Lower lobe of right lung (tissue), 2 donors: ENCODE measurements around the gene CLRN3. TPM values are rescaled to one million over a fixed set of nuclear protein-coding genes. Genes with fewer than 3 reads are reported as not detected.

Experiments
- ATAC-seq, 2 donors: fragments of 200-7000 bp; cut with Tn5 transposase; one replicate each; pipeline ENCODE4 v1.9.1; 2020 to 2022; ENCODE audit warnings: mild to moderate bottlenecking in 2 of 2, moderate library complexity in 2 of 2
- DNase-seq: peaks from one replicate; pipeline ENCODE4 v3.0.0-alpha.2; 2020
- H3K27ac ChIP-seq: fragments of 200-600 bp; one replicate; pipeline ENCODE4 v1.8.0; 2022
- H3K27me3 ChIP-seq: fragments of 200-600 bp; one replicate; pipeline ENCODE4 v1.8.0; 2022; ENCODE audit warnings: low read depth
- H3K36me3 ChIP-seq: fragments of 200-600 bp; one replicate; pipeline ENCODE4 v1.8.0; 2022; ENCODE audit warnings: mild to moderate bottlenecking
- H3K4me1 ChIP-seq: fragments of 200-600 bp; one replicate; pipeline ENCODE4 v1.8.0; 2022
- H3K4me3 ChIP-seq: fragments of 200-600 bp; one replicate; pipeline ENCODE4 v1.8.0; 2022; ENCODE audit warnings: mild to moderate bottlenecking
- H3K9me3 ChIP-seq: fragments of 200-600 bp; one replicate; pipeline ENCODE4 v1.8.0; 2022
- intact Hi-C: fragments of 100-400 bp; cut with DNase I; formaldehyde crosslinking; loops from one replicate; pipeline ENCODE4 v1.11.0; 2022
- total RNA-seq: library from RNA; stranded (reverse); fragmentation: NEBNext Ultra II Directional; extraction: Animal tissue kit (Norgen Biotek cat#: 25700); gene quantifications from one replicate; pipeline ENCODE4 v1.2.1, GENCODE V29; 2021
- TF ChIP-seq, protein P1 (sequence below): fragments of 200-600 bp; IDR thresholded peaks from one replicate; pipeline ENCODE4 v1.8.0; 2022; ENCODE audit warnings: antibody characterized with exemption, mild to moderate bottlenecking
- donor health status: DM: no; HTN: yes; CAD: no; lungs with severe emphysema.

Gene CLRN3
- total RNA-seq, 1 donor from 2014 or later, result not detected

DNA sequence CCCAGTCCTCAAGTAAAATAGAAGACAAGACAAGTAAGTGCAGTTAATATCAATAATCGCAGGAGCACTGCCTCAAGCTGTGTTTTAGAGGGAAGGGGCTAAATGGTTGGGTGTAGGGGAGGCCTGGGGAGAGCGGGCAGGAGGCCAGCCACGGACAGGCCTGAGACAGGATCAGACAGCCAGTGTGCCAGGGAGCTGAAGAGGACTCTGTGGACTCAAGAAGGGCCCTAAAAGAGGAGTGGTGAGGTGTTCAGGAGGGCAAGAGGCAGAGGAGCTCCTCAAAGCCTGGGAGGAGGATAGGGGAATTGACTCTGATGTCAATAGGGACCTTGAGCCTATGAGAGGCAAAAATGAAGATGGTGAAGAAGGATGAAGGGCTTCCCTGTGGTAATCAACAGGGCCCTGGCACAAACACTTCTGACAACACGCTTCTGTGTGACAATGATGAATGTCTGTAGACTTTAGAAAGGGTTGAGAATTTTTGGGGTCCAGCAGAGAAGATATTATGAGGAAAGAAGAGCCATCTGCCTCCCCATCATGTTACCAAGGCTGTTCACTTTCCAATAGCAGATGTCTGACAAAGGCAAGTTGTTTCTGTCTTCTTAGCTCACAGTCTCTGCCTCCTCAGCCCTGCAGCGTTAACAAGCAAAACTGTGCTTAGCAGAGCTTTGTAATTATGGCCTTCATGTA is 11.7 kb upstream of the CLRN3 start:
- TF ChIP-seq, protein P1, sequence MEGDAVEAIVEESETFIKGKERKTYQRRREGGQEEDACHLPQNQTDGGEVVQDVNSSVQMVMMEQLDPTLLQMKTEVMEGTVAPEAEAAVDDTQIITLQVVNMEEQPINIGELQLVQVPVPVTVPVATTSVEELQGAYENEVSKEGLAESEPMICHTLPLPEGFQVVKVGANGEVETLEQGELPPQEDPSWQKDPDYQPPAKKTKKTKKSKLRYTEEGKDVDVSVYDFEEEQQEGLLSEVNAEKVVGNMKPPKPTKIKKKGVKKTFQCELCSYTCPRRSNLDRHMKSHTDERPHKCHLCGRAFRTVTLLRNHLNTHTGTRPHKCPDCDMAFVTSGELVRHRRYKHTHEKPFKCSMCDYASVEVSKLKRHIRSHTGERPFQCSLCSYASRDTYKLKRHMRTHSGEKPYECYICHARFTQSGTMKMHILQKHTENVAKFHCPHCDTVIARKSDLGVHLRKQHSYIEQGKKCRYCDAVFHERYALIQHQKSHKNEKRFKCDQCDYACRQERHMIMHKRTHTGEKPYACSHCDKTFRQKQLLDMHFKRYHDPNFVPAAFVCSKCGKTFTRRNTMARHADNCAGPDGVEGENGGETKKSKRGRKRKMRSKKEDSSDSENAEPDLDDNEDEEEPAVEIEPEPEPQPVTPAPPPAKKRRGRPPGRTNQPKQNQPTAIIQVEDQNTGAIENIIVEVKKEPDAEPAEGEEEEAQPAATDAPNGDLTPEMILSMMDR, result no peak
- peaks cover 4% of the 10 kb centered on the region for H3K27me3 ChIP-seq
- no peak for ATAC-seq
- peaks cover 26% of the 10 kb centered on the region for H3K4me1 ChIP-seq
- no peak overlapping the region for H3K4me3 ChIP-seq
- no peaks in the 10 kb centered on the region for H3K36me3 ChIP-seq
- intact Hi-C loops, result no loop called here
- DNase-seq, result no peak
- no peak overlapping the region for H3K27ac ChIP-seq
- H3K9me3 ChIP-seq, result no peaks in the 10 kb centered on the region

DNA sequence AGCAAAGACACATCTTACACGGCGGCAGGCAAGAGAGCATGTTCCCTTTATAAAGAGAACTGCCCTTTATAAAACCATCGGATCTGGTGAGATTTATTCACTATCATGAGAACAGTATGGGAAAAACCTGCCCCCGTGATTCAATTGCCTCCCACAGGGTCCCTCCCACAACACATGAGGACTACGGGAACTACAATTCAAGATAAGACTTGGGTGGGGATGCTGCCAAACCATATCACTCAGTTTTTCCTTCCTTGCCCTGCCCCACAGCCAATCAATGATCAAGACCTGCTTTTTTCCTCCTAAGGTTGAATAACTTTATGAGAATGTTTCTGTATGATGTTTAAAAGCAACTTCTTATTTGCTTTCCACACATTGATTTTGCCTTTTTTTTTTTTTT is 11.0 kb upstream of the CLRN3 start:
- ATAC-seq, result no peak
- Histone ChIP-seq H3K4me3 (no peak overlapping the region), H3K27me3 (peaks cover 4% of the 10 kb centered on the region), H3K9me3 (no peaks in the 10 kb centered on the region), H3K27ac (no peak overlapping the region), H3K36me3 (no peaks in the 10 kb centered on the region), H3K4me1 (peaks cover 21% of the 10 kb centered on the region)
- no peak for DNase-seq
- intact Hi-C loops, result no loop called here
- TF ChIP-seq, protein P1, result no peak

DNA sequence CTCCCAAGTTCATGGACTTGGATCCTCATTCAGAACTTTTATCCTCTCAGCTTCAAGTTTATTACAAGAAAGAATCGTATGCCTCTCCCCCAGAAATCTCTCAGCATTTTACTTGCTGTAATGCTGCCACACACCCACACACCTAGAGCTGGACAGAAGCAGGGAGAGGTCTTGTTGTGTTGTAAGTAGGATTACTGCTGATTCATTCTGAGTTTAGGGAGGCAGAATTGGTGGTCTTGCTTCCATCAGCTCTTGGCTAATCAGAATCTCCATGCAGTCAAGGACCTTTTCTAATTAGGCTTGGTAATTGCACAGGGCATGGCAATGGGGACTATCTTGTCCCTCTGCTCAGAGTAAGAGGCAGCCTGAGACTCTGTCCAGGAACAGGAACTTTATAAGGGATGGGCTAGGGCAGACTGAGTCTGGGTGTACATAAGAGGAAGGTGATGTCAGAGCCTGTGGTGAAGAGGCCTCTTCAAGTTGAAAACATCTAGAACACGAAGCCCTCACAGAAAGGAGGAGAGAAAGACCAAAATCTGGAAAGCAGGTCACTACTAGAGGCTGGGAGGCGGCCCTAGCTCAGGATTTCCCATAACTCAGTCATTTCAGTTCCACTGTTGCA is 7.1 kb upstream of the CLRN3 start:
- intact Hi-C loops, result no loop called here
- no peaks in the 10 kb centered on the region for H3K9me3 ChIP-seq
- no peaks in the 10 kb centered on the region for H3K4me1 ChIP-seq
- H3K4me3 ChIP-seq, result no peak overlapping the region
- H3K27me3 ChIP-seq, result no peaks in the 10 kb centered on the region
- TF ChIP-seq, protein P1, result no peak
- peak; percentile 37 for DNase-seq
- ATAC-seq, result peak; percentile 88 to 91
- no peaks in the 10 kb centered on the region for H3K36me3 ChIP-seq
- no peak overlapping the region for H3K27ac ChIP-seq

DNA sequence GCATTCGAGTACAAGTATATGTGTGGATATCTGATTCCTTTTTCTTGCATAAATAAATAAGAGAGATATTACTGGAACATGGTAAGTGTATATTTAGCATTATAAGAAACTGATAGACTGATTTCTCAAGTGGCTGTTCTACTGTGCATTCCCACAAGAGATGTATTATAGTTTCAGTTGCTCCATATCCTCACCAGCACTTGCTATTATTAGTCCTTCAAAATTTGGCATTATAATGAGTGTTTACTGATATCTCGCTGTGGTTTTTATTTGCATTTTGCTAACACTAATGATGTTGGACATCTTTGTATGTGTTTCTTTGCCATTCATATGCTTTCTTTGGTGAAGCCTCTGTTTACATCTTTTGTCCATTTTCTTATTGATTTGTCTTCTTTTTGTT is 4.4 kb upstream of the CLRN3 start:
- TF ChIP-seq, protein P1, result no peak
- Histone ChIP-seq H3K9me3 (no peaks in the 10 kb centered on the region), H3K36me3 (no peaks in the 10 kb centered on the region), H3K4me3 (no peak overlapping the region), H3K27me3 (no peaks in the 10 kb centered on the region), H3K4me1 (no peaks in the 10 kb centered on the region), H3K27ac (no peak overlapping the region)
- ATAC-seq (no peak), DNase-seq (no peak)
- intact Hi-C loops, result no loop called here

DNA sequence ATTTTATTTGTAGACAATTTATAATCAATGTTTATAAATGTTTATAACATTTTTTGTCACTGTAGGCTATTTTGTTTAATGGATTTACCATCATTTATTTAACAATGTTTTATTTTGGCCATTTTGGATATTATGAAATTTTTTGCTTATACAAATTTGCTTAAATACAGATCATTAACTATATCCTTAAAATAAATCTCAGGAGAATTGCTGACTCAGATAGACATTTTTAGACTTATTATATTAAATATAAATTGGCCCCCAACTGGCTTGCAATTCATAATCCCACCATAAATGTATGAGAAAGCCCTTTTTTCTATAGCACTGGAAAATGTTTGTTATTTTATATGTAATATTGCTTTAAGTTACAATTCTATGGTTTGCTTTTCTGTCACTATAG is 3.8 kb upstream of the CLRN3 start:
- Histone ChIP-seq H3K27me3 (no peaks in the 10 kb centered on the region), H3K36me3 (no peaks in the 10 kb centered on the region), H3K4me3 (no peak overlapping the region), H3K27ac (no peak overlapping the region), H3K9me3 (no peaks in the 10 kb centered on the region), H3K4me1 (no peaks in the 10 kb centered on the region)
- DNase-seq, result no peak
- intact Hi-C loops, result no loop called here
- TF ChIP-seq, protein P1, result no peak
- no peak for ATAC-seq
